ENCODE measurements around the gene FOSL1. TPM values are rescaled to one million over a fixed set of nuclear protein-coding genes. Genes with fewer than 3 reads are reported as not detected.

FOSL1 gene
- total RNA-seq, 1 donor from 2014 or later: 44.2 TPM

- H3K27me3 ChIP-seq (ENCODE audit: control insufficient read depth, insufficient read depth, low read length): no peaks in the 10 kb centered on the region
- H3K36me3 ChIP-seq (ENCODE audit: control insufficient read depth, insufficient read depth, low read length): no peaks in the 10 kb centered on the region
- H3K4me3 ChIP-seq (ENCODE audit: low read depth, low read length): no peak overlapping the region
- no peak for DNase-seq (ENCODE audit: low read depth)
- TF ChIP-seq, protein P1, sequence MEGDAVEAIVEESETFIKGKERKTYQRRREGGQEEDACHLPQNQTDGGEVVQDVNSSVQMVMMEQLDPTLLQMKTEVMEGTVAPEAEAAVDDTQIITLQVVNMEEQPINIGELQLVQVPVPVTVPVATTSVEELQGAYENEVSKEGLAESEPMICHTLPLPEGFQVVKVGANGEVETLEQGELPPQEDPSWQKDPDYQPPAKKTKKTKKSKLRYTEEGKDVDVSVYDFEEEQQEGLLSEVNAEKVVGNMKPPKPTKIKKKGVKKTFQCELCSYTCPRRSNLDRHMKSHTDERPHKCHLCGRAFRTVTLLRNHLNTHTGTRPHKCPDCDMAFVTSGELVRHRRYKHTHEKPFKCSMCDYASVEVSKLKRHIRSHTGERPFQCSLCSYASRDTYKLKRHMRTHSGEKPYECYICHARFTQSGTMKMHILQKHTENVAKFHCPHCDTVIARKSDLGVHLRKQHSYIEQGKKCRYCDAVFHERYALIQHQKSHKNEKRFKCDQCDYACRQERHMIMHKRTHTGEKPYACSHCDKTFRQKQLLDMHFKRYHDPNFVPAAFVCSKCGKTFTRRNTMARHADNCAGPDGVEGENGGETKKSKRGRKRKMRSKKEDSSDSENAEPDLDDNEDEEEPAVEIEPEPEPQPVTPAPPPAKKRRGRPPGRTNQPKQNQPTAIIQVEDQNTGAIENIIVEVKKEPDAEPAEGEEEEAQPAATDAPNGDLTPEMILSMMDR (IDR thresholded peaks at IDR 0.05; ENCODE audit: insufficient read depth, low read length, poor library complexity, severe bottlenecking): no peak
Measured at GRCh38 chr11:65925397-65925796, 25.2 kb upstream of the FOSL1 start.

DNA sequence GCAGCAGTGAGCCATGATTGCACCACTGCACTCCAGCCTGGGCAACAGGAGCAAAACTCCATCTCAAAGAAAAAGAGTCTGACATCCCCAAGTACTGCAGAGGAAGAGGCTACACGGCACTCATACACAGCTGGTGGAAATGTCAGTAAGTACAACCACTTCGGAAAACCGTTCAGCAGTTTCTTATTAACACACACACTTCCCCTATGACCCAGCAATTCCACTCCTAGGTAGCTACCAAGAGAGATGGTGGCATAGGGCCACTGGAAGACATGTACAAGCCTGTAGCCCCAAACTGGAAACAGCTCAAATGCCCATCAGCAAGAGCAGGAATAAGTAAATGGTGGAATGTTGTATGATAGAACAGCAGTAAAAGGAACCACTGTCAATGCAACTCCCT is 22.4 kb upstream of the FOSL1 start:
- no peaks in the 10 kb centered on the region for H3K36me3 ChIP-seq (ENCODE audit: control insufficient read depth, insufficient read depth, low read length)
- TF ChIP-seq, protein P1 (IDR thresholded peaks at IDR 0.05; ENCODE audit: insufficient read depth, low read length, poor library complexity, severe bottlenecking): no peak
- no peak overlapping the region for H3K4me3 ChIP-seq (ENCODE audit: low read depth, low read length)
- DNase-seq (ENCODE audit: low read depth): no peak
- no peaks in the 10 kb centered on the region for H3K27me3 ChIP-seq (ENCODE audit: control insufficient read depth, insufficient read depth, low read length)

- Histone ChIP-seq H3K4me3 (ENCODE audit: low read depth, low read length) (no peak overlapping the region), H3K27me3 (ENCODE audit: control insufficient read depth, insufficient read depth, low read length) (no peaks in the 10 kb centered on the region), H3K36me3 (ENCODE audit: control insufficient read depth, insufficient read depth, low read length) (no peaks in the 10 kb centered on the region)
- DNase-seq (ENCODE audit: low read depth): no peak
- TF ChIP-seq, protein P1 (IDR thresholded peaks at IDR 0.05; ENCODE audit: insufficient read depth, low read length, poor library complexity, severe bottlenecking): no peak
Measured at GRCh38 chr11:65921876-65922275, 21.7 kb upstream of the FOSL1 start.

DNA sequence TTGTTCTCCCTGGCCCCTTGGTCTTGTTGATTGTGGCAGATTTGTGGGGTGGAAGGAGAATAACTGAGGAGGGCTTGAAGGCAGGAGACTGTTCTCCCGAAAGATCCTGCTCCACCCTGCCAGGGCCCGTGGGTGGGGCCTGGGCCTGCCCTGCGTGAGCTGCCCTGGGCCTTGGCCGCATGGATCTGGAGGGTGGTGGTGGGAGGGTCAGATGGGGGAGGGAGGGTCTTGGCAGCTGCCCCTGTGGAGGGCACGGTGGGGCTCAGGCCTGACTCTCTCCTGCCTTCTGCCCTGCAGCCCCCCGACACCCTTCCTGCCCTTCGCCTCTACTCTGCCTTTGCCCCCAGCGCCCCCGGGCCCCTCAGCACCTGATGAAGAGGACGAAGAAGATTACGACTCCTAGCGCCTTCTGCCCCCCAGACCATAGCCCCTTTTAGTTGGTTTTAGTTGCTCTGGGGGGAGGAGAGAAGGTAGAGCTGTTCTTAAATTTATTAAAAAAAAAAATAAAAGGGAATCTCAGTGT is 20.9 kb upstream of the FOSL1 start:
- TF ChIP-seq, protein P1 (IDR thresholded peaks at IDR 0.05; ENCODE audit: insufficient read depth, low read length, poor library complexity, severe bottlenecking): no peak
- no peaks in the 10 kb centered on the region for H3K36me3 ChIP-seq (ENCODE audit: control insufficient read depth, insufficient read depth, low read length)
- H3K27me3 ChIP-seq (ENCODE audit: control insufficient read depth, insufficient read depth, low read length): no peaks in the 10 kb centered on the region
- no peak for DNase-seq (ENCODE audit: low read depth)
- no peak overlapping the region for H3K4me3 ChIP-seq (ENCODE audit: low read depth, low read length)

GRCh38 chr11:65920372-65920802 is 20.2 kb upstream of the FOSL1 start:
- DNase-seq (ENCODE audit: low read depth): no peak

More at GRCh38 chr11:65920372-65920802, 20.2 kb upstream of the FOSL1 start:
- Histone ChIP-seq H3K36me3 (ENCODE audit: control insufficient read depth, insufficient read depth, low read length) (no peaks in the 10 kb centered on the region), H3K4me3 (ENCODE audit: low read depth, low read length) (peak overlapping the region; percentile 88), H3K27me3 (ENCODE audit: control insufficient read depth, insufficient read depth, low read length) (no peaks in the 10 kb centered on the region)
- TF ChIP-seq, protein P1 (IDR thresholded peaks at IDR 0.05; ENCODE audit: insufficient read depth, low read length, poor library complexity, severe bottlenecking): no peak
